NCI-H226 (cell line): ENCODE results near the gene GLYR1.
"Not testable (repeated sequence)": the region's sequence is repeated elsewhere in the genome, so short reads cannot be mapped to it uniquely, and the experiment has no call there.

ENCODE experiments used
- DNase-seq: peaks from one replicate; pipeline ENCODE4 v3.0.0-alpha.2; 2015

Gene GLYR1

DNA sequence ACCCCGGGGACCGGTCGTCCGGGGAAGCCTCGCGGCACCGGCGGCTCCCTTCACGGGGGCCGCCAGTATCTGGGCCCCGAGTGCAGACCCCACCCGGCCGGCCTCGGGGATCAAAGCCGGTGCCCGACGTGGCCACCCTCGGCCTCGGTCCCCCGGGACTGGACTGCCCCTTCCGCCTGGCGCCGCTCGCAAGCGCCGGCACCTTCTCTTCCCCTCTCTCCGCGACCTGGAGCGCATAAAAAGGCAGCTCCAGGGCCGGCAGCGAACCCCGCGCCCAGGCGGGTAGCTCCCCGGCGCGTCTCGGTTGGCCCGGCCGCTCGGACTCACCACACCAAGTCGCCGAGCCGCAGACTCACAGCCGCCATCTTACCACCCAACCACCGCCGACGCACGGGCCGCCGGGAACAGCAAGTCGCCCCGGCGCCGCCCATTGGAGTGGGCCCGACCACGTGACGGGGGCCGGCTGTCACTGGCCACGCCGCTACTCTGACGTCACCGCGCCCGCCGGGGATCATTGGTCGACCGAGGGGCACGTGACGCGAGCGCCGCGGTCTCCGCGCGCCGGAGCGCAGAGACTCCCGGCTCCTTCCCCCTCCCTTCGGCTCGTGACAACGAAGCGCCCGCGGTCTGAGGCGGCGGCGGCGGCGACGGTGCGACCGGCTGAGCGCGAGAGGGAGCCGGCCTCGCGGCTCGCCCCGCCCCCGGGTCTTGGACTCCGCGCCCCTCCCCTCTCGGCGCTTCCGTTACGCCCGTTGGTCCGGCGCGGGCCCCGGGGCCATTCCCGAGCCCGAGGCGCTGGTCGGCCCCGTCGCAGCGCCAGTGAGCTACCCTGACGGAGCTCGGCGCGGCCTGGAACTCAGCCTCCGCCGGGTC lies at the start of gene GLYR1, which contains the start of gene UBN1:
Gene GLYR1 (minus strand): TSS at position 388 of the 873 bp plus-strand sequence. CDS start 23 bp downstream, at position 365.
Gene UBN1 (plus strand): TSS at position 581 of the 873 bp plus-strand sequence. CDS start 5,437 bp downstream, outside the sequence.
- DNase-seq = peak; percentile 93

DNA sequence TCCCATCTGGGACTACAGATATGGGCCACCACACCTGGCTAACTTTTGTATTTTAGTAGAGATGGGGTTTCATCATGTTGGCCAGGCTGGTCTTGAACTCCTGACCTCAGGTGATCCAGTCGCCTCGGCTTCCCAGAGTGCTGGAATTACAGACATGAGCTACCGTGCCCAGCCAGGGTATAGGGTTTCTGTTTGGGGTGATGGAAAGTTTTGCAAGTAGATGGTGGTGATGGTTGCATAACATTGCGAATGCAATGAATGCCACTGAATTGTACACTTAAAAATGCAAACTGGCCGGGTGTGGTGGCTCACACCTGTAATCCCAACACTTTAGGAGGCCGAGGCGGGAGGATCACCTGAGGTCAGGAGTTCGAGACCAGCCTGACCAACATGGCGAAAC lies 49.7 kb upstream of the GLYR1 start:
- not testable (repeated sequence) for DNase-seq

DNA sequence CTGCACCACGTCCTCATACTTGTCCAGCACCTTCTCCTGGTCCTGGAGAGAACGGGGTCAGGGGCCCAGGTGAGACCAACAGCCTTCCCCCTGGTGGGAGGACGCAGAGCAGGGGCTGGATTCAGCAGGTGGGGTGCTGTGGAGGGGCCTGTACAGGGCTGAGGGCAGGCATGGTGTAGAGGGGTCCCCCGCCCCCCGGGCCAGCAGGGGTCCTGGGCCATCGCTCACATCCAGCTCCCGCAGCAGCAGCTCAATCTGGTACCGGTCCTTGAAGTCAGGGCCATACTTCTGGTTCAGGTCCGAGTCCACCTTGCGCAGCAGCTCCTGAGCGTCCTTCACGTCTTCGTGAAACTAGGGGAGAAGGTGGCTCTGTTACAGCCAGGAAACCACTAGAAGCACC lies 48.3 kb upstream of the GLYR1 start:
- no peak for DNase-seq

DNA sequence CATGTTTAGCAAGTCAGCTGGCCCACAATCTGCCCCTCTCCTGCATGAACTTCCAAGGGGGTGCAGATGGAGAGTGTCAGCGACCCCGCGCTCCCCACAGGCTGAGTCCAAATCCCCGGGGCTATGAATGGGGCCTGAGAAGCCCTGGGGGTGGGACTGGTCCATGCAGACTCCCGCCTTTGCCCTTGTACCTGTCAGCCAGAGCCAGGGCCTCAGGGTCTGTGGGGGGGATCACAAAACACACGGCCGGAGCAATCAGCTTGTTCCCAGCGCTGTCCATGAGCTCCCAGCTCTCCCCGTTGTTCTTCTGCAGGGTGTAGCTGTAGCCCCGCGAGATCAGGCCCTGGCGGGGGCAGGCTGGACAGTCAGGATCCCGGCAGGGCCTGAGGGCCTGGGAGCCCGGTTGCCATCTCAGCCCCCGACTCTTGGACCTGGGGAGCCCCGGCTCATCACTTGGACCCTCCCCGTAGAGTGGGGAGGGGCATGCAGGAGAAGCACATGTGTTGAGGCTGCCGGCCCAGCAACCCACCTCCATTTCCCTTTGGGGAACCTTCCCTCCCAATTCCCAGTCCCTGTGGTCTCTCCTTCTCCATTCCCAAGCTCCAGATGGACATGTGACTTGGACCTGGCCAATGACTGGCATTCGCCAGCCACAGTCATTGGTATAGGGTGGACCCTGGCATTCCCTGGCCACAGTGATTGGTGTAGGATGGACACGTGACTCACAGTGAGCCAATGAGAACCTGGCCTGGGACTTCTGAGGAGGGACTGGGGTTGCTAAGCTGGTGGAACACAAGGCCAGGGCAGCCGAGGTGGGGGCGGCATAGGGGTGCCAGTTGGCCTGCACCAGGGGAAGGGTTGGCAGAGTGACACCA lies 47.4 kb upstream of the GLYR1 start:
- DNase-seq = no peak

DNA sequence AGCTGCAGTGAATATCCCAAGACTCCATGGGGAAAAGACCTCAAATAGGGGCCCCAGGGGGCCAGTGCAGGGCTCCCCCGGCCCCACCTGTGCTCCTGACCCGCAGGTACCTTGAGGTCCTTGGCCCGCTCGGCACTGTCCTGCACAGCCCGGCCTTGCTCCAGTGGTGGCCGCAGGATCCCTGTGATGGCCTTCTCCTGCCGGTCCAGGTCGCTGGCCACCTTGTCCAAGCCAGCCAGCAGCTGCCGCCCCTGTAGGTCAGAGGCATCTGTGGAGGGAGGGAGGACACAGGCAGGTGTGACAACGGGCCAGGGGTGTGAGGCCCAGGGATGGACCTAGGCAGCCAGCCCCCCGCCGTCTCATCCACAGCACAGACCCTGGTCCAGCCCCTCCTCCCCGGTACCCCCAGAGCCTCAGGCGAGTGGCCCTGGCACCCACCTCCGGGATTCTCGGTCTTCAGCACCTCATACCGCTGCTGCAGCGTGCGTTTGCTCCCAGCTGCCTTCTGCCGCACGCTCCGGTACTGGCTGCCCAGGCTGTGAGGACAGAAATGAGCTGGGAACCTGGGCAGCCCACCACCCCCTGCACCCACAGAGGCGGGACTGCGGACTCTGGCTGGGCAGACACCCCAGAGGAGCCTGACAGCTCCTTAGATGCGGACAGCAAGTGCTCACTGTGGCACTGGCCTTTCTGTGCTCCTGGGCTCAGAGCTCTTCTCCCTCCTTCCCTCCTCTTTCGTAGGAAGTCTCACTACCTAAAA lies 46.2 kb upstream of the GLYR1 start:
- DNase-seq = no peak

DNA sequence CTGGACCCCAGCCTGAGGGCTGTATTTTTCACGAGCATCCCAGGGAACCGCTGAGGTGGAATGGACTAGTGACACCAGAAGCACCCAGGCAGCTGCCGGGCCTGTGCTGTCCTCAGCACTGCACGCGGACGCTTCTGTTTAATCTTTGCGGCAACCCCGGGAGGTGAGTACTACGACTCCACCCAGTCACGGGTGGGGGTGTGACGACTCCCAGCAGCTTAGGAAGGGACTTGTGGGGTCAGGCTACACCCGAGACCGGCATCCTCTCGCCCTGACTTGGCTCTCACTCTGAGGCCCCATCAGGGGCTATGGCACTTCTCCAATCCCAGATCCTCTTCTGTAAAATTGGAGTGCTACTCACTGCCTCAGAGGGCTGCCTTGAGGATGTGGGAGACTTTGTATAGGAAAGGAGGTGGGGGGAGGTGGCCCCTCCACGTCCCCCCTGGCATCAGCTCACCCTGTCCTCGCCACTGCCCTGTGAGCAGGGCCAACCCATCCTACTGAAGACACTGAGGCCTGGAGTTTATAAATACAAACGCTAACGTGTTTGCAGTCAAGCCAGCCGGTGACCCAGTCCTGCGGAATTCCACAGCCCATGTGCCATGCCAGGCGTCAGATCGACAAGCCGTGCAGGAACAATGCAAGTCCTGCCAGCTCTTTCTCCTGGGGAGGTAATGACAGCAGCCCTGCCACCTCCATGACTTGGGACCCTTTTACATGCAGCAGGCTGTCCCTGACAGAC lies 45.4 kb upstream of the GLYR1 start:
- no peak for DNase-seq

DNA sequence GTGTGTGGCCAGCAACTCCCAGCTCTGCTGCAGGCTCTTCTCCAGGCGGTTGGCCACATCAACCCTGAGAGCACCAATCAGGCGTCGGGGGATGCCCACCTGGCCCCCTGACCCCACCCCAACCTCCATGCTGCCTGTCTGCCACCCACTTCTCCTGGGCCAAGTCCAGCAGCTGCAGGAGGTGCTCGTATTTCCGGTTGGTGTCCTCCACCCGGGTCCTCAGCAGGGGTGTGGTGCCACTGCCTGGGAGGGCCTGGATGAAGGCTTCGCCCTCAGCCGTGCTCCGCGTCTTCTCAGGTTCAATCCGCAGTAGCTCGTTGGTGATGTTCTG lies 44.8 kb upstream of the GLYR1 start:
- DNase-seq = no peak

DNA sequence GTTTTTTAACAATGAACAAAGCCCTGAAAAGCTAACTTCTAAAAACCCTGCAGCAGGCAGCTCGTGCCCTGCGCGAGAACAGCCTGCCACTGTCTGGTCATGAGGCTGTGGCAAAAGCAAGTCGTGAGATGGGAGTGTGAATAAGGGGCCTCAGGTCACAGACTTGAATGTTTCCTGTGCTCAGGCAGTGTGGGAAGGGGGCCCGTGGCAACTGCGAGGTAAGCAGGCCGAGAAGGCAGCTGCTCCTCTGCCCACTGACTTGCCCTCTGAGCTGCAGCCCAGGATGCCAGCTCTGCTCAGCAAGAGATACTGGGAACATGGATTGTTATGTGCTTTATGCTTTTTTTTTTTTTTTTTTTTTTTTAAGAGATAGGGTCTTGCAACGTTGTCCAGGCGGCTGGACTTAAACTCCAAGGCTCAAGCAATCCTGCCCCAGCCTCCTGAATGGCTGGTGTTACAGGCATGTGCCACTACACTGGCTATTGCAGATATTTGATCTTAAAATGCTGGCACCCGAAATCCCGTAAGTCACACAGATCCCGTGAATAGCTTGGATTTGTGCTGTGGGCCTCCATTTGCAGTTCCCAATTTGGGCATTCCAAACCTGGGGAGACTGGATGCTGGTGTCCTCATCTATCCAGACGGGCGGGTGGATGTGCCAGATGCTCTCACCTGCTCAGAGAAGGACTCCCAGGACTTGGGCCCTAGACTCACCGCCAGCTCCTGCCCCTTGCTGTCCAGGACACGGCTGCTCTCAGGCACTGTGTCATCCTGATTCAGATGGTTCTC lies 44.2 kb upstream of the GLYR1 start:
- no peak for DNase-seq

DNA sequence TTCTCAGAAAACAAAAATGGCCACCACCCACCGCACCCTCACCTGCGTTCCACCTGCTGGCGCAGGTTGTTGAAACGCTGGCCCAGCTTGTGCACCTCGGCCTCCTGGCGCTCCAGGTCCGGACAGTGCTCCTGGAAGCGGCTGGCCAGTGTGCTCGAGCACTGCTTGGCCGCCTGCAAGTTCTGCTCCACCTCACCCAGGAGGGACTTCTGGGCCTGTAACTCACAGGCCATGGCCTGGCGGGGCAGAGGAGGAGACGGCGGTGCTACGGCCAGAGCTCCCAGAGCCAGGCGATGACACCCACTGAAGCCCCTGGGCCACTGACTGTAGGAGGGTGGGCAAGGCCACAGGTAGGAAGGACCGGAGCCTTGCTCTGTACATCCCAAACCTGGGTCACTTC lies 43.6 kb upstream of the GLYR1 start:
- no peak for DNase-seq

DNA sequence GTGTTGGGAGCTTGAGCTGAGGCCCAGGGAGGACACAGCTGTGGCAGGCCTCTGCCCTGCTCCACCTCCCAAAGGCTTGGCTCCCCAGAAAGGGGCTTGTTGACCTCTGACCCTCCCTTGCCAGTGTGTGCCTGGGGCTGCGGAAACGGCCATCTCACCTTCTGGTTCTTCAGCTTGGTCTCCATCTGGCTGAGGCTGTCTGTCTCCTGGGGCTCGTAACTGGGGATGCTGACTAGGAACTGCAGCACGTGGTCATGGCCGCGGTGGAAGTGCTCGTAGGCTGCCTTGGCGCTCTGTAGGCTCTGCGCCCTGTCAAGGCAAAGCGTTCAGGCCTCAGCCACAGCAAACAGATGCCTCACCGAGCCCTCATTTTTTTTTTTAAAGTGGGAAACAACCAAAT lies 42.9 kb upstream of the GLYR1 start:
- no peak for DNase-seq

DNA sequence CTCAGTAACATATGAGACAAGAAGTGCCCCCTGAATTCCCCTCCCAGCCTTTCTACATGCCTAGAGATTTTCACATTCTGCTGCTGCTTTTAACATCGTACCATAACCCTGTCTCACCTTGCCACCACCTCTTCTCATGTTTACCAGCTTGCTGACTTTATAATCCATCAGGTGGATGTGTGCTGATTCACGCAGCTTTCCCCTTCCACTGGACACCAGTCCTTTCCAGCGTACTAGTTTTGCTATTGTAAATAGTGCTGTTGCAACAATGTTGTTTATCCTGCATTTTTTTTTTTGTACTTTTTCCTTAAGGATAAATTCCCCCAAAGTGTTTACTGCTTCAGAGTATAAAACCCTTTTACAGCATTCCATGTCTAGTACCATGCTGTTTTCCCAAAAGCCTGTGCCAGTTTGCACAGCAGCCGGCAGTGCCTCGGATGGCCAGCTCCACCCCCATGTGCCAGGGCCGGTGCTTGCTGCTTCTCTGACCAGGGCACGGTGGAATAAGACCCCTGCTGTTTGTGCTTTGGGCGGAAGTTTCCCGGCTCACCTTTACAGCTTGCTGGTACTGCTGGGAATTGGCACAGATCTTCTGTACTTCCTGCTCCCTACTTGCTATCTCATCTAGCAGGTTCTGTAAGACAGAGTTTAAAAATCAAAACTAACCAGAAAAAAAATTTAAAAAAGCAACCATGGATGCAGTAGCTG lies 41.5 kb upstream of the GLYR1 start:
- no peak for DNase-seq

DNA sequence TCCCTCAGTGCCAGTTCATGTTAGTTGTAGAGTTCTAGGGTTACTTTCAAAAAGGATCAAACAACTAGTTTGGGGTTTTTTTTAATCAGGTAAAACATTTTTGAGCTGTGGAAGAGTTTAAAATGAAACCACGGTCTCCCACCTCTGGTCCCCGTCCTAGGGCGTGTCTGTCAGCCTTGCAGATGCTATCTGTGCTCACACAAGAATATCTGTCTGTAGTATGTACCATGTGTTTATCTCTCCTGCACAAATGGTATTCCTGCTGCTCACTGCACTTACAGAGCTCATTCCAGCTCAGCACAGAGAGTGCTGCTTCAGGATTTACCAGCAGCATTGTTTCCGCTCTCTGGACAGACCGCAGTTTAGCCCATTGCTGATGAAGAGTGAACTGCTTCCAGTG lies 39.1 kb upstream of the GLYR1 start:
- DNase-seq = no peak

DNA sequence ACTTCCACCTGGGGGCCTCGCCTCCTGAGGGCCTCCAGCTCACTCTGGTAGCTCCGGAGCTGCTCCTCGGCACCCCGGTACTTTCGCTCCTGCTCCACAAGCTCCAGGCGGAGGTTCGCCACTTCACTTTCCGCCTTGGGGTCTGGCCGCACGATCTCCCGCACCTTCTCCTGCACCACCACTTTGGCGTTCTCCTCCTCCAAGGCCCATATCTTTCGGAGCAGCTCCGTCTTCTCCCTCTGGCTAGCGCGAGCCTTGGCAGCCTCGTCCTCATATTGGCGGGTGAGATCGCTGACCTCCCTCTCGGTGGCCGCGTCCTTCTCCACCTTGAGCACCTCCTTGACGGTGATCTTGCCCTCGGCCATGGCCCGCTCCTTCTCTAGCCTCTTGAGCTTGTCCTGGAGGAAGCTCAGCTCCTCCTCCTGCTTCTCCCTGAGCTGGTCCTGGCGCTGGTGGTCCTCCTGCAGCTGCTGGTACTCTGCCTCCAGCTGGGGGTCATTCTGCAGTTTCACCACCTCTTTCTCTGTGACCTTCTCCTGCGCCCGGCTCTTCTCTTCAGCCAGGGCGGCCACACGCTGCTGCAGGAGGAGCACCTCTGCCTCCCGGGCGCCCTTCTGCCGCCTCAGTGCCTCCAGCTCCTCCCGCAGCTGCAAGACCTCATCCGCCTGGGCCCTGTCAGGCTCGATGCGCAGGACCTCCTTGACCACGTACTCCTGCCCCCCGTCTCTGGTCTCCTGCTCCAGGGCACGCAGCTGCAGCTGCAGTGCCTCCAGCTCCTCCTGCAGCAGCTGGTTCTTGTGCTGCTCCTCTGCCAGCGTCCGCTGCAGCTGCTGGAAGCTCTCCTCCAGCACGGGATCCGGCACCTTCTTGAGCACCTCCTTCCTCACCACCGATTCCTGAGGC lies 38.1 kb upstream of the GLYR1 start:
- DNase-seq = no peak

DNA sequence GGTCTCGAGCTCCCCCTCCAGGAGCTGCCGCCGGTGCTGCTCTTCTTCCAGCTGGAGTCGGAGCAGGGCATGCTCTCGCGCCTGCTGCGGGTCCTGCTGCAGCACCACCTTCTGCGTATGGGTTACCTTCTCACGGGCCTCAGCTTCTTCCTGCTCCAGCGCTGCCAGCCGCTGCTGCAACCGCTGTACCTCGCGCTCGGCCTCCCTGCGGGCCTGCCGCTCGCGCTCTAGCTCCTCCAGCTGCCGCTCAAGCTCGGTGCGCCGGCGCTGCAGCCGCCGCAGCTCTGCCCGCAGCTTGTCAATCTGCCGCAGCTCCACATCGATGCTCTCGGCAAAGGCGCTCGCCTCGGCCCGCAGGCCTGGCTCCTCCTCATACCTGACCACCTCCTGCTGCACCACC lies 37.1 kb upstream of the GLYR1 start:
- DNase-seq = no peak

DNA sequence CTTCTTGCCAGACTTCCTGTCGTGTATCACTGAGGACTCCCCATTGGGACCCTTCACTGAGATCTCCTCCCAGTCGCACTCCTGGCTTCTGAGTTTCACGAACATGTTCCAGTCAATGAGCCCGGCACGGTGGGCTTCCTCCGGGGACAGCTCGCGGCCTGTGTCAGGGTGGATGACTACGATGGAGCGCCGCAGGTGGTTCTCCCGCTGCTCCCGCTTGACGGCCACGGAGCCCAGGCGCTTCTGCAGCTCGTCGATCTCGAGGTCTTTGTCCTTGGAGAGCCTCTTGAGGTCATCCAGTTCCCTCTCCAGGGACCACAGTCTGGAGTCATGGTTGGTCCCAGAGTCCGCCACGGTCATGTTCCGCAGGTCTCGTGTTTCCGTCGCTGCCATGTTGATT lies 36.4 kb upstream of the GLYR1 start:
- DNase-seq = no peak

DNA sequence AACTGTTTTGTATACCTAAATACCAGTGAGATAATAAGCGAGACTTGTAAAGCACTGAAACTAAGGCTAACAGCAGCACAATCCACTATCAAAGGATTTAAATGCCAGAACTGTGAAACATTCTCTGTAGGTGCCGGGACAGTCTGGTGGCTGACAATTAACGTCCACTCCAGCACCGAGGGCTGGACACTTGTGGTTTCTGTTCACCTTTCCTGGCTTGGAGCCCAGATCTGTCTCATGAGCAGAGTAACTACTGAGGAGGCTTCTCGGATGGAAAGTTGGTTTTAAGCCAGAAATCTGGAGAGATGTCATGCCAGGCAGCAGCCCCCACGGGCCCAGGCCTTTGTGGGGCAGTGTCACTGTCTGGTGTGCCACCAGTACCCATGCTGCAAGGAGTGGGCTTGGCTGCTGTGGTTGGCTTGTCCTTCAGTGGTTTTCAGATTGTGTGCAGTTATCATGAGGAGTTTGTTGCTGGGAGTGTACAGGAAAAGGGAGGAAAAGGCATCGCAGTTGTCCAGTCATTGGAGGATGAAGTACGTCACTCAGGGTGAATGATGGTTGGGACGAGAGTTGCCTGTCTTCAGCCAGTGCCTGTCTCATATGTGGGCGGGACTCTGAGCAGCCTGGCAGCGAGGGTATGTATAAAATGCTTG lies 35.7 kb upstream of the GLYR1 start:
- DNase-seq = peak; percentile 98

DNA sequence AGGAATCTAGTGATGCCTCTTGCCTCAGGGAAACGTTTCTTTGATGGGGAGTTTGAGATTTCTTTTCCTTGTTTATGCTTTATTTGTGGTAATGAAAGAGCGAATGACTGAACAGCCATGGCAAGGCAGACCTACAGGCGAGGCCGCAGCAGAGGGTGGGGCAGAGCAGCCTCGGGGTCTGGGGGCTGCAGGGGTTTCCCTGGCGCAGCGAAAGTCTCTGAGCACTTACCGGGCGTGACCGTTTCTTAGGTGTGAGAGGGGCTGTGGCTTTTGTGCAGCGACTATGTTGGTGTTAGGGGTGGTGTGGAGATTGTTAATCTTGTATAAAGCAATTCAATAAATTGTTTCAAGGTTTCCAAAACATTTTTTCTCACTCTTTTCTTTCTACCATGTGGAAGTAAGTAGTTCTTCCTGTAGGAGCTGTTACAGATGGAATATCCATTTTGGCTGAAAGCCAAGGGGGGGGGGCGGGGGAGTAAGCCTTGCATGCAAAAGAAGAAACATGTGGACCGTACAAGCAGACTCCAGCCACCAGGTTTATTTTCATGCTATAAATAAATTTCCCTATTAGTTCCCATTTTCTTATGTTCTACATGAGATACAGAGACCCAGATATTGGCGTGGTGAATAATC lies 35.0 kb upstream of the GLYR1 start:
- no peak for DNase-seq

DNA sequence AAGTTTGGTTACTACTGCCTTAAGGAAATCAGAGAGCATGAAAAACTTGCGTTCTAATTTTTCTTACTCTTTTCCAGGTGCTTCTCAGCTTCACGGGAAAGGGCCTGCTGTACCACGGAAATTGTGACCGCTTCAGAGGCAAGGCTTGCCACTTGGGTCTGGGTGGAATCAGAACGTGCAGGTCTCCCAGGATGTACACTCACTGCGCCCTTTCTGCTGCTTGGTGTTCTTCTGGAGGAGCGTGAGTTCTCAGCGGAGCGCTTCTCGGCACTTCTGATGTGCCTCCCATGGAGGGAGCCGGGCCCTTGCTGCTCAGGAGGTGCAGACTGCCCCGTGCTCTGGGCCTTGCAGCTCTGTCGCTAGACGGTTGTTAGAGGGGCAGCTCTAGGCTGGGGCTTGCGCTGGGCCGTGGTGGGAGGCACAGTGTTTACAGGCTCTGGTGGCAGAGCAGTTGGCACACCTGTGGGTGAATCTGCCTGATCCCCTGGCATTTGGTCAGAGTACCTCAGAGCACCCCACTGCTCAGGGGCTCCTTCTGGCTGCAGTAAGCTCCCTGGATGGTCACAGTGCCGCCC lies 33.0 kb upstream of the GLYR1 start:
- no peak for DNase-seq
